ACC112 (cell line): Measurements from ENCODE around the gene PTPRJ.
A peak's percentile ranks its signal among the peaks of the same experiment; 100 is the strongest.

Experiments used
- H2AFZ ChIP-seq: fragments of 200-600 bp; sonication (generic); one replicate; pipeline ENCODE4 v1.6.0; 2017; ENCODE audit warnings: antibody characterized with exemption, low read length; ENCODE audit not compliant: unreplicated experiment
- H3K27ac ChIP-seq: fragments of 200-600 bp; sonication (generic); 2 replicates; pipeline ENCODE4 v1.5.1; 2014; ENCODE audit warnings: low read depth, mild to moderate bottlenecking, antibody characterized with exemption, low read length, moderate library complexity
- H3K27me3 ChIP-seq: fragments of 200-600 bp; sonication (generic); 2 replicates; pipeline ENCODE4 v1.6.1; 2014; ENCODE audit warnings: mild to moderate bottlenecking, antibody characterized with exemption, low read length, moderate library complexity, mixed read lengths; ENCODE audit not compliant: insufficient read depth
- H3K36me3 ChIP-seq: fragments of 200-600 bp; sonication (generic); 2 replicates; pipeline ENCODE4 v1.6.1; 2016; ENCODE audit warnings: mild to moderate bottlenecking, antibody characterized with exemption, low read length, moderate library complexity, mixed read lengths; ENCODE audit not compliant: insufficient read depth
- H3K4me1 ChIP-seq: fragments of 200-600 bp; sonication (generic); one replicate; pipeline ENCODE4 v1.6.1; 2016; ENCODE audit warnings: low read length, mixed read lengths; ENCODE audit not compliant: insufficient read depth, unreplicated experiment, control insufficient read depth
- H3K4me3 ChIP-seq: fragments of 200-600 bp; sonication (generic); 2 replicates; pipeline ENCODE4 v1.5.1; 2014; ENCODE audit warnings: mild to moderate bottlenecking, low read depth, low read length
- H3K79me2 ChIP-seq: fragments of 200-600 bp; sonication (generic); one replicate; pipeline ENCODE4 v1.6.0; 2016; ENCODE audit warnings: low read length; ENCODE audit not compliant: control insufficient read depth, unreplicated experiment, insufficient read depth

Gene PTPRJ

DNA sequence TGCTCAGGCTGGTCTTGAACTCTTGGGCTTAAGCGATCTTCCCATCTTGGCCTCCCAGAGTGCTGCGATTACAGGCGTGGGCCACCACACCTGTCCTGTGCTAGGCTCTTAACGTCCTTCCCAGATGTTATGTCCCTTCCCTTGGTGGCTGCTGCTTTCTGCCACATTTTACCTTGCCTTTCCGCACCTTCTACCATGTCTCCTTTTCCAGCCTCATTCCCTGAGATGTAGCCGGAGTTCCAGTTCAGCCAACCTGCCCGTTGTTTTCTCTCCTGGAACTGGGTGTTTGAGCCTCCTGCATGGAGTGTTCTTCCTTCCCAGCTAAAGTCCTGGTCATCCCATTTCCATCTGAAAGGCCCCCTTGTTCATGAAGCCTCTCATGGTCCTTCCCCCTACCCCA, 95.3 kb downstream of the PTPRJ start:
- Histone ChIP-seq H3K27me3 (no peaks in the 10 kb centered on the region), H3K79me2 (no peaks in the 10 kb centered on the region), H2AFZ (no peak overlapping the region), H3K27ac (no peak overlapping the region), H3K4me1 (peaks cover 4% of the 10 kb centered on the region), H3K36me3 (no peaks in the 10 kb centered on the region), H3K4me3 (no peak overlapping the region)

DNA sequence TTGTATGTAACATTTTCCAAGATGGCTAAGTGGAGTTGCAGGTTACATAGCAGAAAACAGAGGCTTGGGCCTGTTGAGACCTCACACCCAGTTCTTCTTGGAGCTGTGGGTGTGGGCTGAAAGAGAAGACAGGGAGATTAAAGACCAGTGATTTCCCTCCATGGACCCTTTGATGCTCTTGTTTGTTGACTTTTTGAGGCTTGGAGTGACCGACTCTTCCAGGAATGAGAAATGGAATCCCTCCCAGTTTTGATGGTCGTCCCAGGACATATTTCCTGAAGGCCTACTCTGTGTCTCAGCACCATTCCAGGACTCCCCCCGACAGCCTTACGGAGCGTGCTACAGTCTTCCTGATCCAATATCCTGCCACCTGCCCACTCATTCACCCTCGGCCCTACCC, 96.9 kb downstream of the PTPRJ start:
- Histone ChIP-seq H3K4me1 (peaks cover 20% of the 10 kb centered on the region), H3K27me3 (no peaks in the 10 kb centered on the region), H2AFZ (no peak overlapping the region), H3K4me3 (no peak overlapping the region), H3K79me2 (no peaks in the 10 kb centered on the region), H3K27ac (no peak overlapping the region), H3K36me3 (no peaks in the 10 kb centered on the region)

DNA sequence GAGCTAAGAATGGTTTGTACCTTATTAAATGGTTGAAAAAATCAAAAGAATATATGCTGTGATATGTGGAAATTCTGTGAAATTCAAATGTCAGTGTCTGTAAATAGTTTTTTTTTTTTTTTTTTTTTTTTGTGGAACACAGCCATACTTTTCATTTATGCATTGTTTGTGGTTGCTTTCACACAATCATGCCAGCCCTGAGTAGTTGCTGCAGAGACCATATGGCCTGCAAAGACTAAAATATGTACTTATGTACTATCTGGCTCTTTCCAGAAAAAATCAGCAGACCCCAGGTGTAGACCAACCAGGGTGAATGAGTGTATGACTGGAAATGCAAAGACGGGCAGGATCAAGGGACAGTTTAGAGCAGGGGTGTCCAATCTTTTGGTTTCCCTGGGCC, 98.3 kb downstream of the PTPRJ start:
- Histone ChIP-seq H3K27me3 (no peaks in the 10 kb centered on the region), H3K36me3 (no peaks in the 10 kb centered on the region), H3K79me2 (no peaks in the 10 kb centered on the region), H3K4me1 (peaks cover 21% of the 10 kb centered on the region), H2AFZ (no peak overlapping the region), H3K27ac (no peak overlapping the region), H3K4me3 (no peak overlapping the region)

DNA sequence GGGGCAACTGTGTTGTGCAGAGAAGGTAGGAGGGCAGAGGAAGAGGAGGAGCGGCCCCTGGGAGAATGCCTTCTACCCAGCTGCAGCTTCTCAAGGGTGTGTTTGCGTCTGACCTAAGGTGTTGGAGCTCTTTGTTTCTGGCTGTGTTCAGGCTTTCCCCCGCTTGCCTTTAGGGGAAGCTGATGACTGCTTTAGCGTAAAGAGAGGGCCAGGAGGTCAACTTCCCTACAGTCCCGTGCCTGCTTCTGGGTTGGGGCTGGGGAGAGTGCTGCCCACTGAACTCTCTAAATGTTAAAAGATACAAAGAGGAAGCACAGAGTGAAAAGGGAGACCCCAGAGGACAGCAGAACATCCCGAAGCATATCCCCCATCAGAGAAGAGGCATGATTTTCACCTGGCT, 99.2 kb downstream of the PTPRJ start:
- Histone ChIP-seq H3K27ac (no peak overlapping the region), H2AFZ (no peak overlapping the region), H3K4me1 (peaks cover 21% of the 10 kb centered on the region), H3K36me3 (no peaks in the 10 kb centered on the region), H3K79me2 (no peaks in the 10 kb centered on the region), H3K27me3 (no peaks in the 10 kb centered on the region), H3K4me3 (no peak overlapping the region)

DNA sequence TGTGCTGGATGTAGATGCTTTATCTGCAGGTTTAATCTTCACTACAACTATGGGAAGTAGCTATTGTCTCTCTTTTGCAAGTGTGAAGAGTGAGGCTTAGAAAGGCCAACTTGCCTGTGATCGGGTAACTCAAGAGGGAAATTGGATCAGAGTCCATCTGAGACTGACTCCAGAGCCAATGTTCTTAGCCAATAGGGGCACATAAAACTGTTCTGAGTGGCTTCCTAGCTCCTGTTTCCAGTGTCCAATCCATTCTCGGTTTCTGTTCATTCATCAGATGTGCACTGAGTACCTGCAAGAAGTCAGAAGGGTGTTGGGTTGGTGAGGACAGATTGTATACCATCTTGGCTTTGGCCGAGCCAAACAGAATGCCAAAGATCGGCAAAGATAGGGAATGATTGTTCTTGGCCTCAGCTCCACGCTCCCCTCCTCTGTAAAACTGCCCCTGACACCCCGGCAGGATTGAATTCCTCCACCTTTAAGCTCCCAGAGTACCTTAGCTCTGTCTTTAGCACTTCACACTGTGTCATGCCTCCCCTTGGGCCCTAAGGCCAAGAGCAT, 100.0 kb downstream of the PTPRJ start:
- no peaks in the 10 kb centered on the region for H3K27me3 ChIP-seq
- no peak overlapping the region for H3K4me3 ChIP-seq
- peaks cover 21% of the 10 kb centered on the region for H3K4me1 ChIP-seq
- no peaks in the 10 kb centered on the region for H3K79me2 ChIP-seq
- no peak overlapping the region for H2AFZ ChIP-seq
- H3K36me3 ChIP-seq = no peaks in the 10 kb centered on the region
- H3K27ac ChIP-seq = peak overlapping the region; percentile 80

DNA sequence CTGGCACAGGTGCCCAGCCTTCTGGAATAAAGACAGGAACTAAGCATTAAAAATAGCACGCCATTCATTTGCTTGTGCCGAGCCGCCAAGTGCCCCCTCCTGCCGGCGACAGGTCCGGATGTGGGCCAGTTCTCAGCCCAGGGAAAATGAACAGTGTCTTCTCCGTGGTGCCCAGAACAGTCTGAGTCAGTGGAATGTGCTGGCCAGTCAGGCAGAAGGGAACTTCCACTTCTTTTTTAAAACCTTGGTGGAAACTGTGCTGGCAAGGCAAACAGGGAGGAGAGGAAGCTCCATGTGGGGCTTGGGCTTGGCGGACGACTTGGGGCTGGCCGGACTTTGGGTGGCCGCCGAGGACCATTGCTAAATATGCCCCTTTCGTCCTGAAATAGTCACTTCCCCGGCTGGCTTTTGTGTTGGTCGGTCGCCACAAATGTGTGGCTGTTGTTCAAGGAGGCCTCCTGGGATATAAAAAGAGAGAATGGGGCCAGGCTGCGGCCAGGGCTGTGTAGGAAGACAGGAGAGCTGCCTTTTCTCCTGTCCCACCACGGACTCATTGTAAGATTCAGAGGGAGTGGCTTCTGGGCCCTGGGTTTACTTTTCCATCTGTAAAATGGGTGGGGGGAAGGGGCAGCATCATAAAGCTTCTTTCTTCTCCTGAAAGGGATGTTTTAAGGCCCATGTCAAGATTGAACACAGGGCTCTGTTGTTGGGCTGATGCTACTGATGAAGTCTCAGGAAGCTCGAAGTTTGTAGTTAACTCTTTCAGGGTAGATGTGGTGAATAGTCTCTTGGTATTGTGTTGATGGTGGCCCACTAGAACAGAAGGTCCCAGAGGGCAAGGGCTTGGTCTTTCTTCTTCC, 101.0 kb downstream of the PTPRJ start:
- Histone ChIP-seq H3K4me1 (peaks cover 21% of the 10 kb centered on the region), H3K27me3 (no peaks in the 10 kb centered on the region), H3K4me3 (peak overlapping the region; percentile 48; the same call in 1 of the 2 replicates), H2AFZ (peak overlapping the region; percentile 33), H3K36me3 (no peaks in the 10 kb centered on the region), H3K79me2 (no peaks in the 10 kb centered on the region), H3K27ac (peak overlapping the region; percentile 80)

DNA sequence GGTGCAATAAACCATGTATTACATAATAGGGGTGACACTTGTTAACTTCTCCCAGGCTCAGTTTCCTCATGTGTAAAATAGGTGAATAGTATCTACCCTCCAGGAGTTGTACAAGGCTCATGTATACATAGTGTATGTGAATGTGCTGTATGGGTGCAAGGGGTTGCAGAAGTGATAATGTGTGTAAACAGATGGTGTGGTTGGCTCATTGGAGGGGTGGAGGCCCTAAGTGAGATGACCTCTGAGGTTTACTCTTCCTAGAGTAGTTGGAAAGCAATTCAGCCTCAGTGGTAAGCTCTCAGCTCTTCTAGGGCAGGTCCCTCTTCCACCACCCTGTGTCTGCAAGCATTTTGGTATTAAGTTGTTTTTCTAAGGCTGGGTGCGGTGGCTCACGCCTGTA, 102.4 kb downstream of the PTPRJ start:
- Histone ChIP-seq H3K36me3 (no peaks in the 10 kb centered on the region), H3K79me2 (no peaks in the 10 kb centered on the region), H3K4me1 (peaks cover 21% of the 10 kb centered on the region)

DNA sequence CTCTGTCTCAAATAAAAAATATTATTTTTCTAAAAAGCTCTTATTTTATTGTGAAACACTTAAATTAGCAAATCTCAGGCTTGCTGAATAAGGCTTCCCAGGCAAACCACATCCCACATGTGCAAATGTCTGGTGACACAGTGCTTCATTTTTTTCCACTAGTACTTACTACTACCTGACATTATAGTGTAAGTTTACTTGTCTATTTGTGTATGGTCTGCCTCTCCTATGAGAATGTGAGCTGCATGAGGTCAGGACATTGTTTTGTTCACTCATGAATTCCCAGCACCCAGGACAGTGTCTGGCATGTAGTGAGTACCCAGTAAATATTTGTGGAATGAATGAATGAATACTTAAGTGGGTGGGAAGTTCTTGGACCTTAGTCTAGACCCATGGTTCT, 103.1 kb downstream of the PTPRJ start:
- H3K4me3 ChIP-seq = no peak overlapping the region
- no peaks in the 10 kb centered on the region for H3K79me2 ChIP-seq
- H3K4me1 ChIP-seq = peaks cover 21% of the 10 kb centered on the region
- H3K27me3 ChIP-seq = no peaks in the 10 kb centered on the region
- H3K36me3 ChIP-seq = no peaks in the 10 kb centered on the region
- H3K27ac ChIP-seq = no peak overlapping the region
- H2AFZ ChIP-seq = no peak overlapping the region

More for the DNA sequence above, 102.4 kb downstream of the PTPRJ start:
- no peak overlapping the region for H2AFZ ChIP-seq
- H3K27ac ChIP-seq = no peak overlapping the region
- no peaks in the 10 kb centered on the region for H3K27me3 ChIP-seq
- no peak overlapping the region for H3K4me3 ChIP-seq

DNA sequence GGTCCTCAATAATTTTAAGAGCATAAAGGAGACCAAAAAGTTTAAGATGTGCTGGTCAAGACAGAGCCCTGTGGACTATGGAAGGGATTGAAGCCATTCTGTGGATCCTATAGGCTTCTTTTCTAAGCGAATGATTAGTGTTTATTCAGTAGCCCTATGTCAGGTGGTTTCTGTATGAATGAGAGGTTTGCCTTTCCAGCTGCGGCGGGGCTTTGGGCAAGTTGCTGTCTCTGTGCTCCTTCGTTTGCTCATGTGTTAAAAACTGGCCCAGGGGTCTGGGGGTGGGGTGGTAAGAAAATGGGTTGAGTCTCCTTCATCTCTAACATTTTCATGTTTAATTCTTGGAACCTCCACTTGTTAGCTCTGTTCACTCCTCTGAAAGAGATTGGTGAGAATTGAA, 105.3 kb downstream of the PTPRJ start:
- H3K36me3 ChIP-seq = no peaks in the 10 kb centered on the region
- H3K27ac ChIP-seq = no peak overlapping the region
- no peak overlapping the region for H3K4me3 ChIP-seq
- H3K79me2 ChIP-seq = no peaks in the 10 kb centered on the region
- H3K27me3 ChIP-seq = no peaks in the 10 kb centered on the region
- peaks cover 24% of the 10 kb centered on the region for H3K4me1 ChIP-seq
- no peak overlapping the region for H2AFZ ChIP-seq

DNA sequence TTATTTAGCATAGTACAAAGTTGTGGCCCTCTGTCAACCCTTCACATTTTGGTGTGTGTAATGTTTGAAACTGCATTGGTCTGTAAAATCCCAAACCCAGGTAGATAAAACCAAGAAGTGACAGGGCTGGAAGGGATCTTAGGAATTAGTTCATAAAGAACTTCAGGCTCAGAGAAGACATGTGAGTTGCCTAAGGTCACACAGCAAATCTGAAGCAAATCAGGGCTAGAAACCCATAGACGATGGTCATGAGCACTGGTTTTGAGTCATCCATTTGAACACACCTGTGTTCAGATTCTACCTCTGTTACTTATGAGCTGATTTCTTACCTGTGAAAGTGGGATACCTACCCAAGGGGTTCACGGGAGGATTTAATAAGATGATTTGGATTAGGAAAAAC, 107.1 kb downstream of the PTPRJ start:
- no peaks in the 10 kb centered on the region for H3K79me2 ChIP-seq
- no peaks in the 10 kb centered on the region for H3K36me3 ChIP-seq
- no peak overlapping the region for H3K27ac ChIP-seq
- H3K4me3 ChIP-seq = no peak overlapping the region
- peaks cover 7% of the 10 kb centered on the region for H3K4me1 ChIP-seq
- no peaks in the 10 kb centered on the region for H3K27me3 ChIP-seq
- no peak overlapping the region for H2AFZ ChIP-seq
